Measurements from ENCODE around the gene MTMR3.

The MTMR3 gene

GRCh38 chr22:29871684-29872083 lies 11.3 kb upstream of the MTMR3 start:
- DNase-seq (ENCODE audit: low read depth): no peak
- H3K4me3 ChIP-seq (ENCODE audit: low read length): no peak overlapping the region
- TF ChIP-seq CTCF (IDR thresholded peaks at IDR 0.05; ENCODE audit: insufficient read depth, low read depth, low read length, missing control alignments): no peak

- no peak for TF ChIP-seq CTCF (IDR thresholded peaks at IDR 0.05; ENCODE audit: insufficient read depth, low read depth, low read length, missing control alignments)
Observed at GRCh38 chr22:29872144-29872893, 10.7 kb upstream of the MTMR3 start.

GRCh38 chr22:29872989-29873388 lies 10.0 kb upstream of the MTMR3 start:
- TF ChIP-seq CTCF (IDR thresholded peaks at IDR 0.05; ENCODE audit: insufficient read depth, low read depth, low read length, missing control alignments): no peak
- DNase-seq (ENCODE audit: low read depth): no peak
- H3K4me3 ChIP-seq (ENCODE audit: low read length): no peak overlapping the region

More at GRCh38 chr22:29872144-29872893, 10.7 kb upstream of the MTMR3 start:
- no peak overlapping the region for H3K4me3 ChIP-seq (ENCODE audit: low read length)
- no peak for DNase-seq (ENCODE audit: low read depth)

- DNase-seq (ENCODE audit: low read depth): peak; percentile 24
- TF ChIP-seq CTCF (IDR thresholded peaks at IDR 0.05; ENCODE audit: insufficient read depth, low read depth, low read length, missing control alignments): no peak
- no peak overlapping the region for H3K4me3 ChIP-seq (ENCODE audit: low read length)
Observed at GRCh38 chr22:29873943-29874342, 9.0 kb upstream of the MTMR3 start.

- H3K4me3 ChIP-seq (ENCODE audit: low read length): no peak overlapping the region
- DNase-seq (ENCODE audit: low read depth): peak; percentile 39
- TF ChIP-seq CTCF (IDR thresholded peaks at IDR 0.05; ENCODE audit: insufficient read depth, low read depth, low read length, missing control alignments): no peak
Observed at GRCh38 chr22:29877620-29878019, 5.4 kb upstream of the MTMR3 start.

- DNase-seq (ENCODE audit: low read depth): peak; percentile 14
- no peak overlapping the region for H3K4me3 ChIP-seq (ENCODE audit: low read length)
- no peak for TF ChIP-seq CTCF (IDR thresholded peaks at IDR 0.05; ENCODE audit: insufficient read depth, low read depth, low read length, missing control alignments)
Observed at GRCh38 chr22:29879753-29880152, 3.2 kb upstream of the MTMR3 start.

GRCh38 chr22:29882716-29883044 lies 294 bp upstream of the MTMR3 start:
- H3K4me3 ChIP-seq (ENCODE audit: low read length): no peak overlapping the region
- TF ChIP-seq CTCF (IDR thresholded peaks at IDR 0.05; ENCODE audit: insufficient read depth, low read depth, low read length, missing control alignments): no peak
- no peak for DNase-seq (ENCODE audit: low read depth)
